ENCODE data around the gene CAMSAP1. TPM values are rescaled to one million over a fixed set of nuclear protein-coding genes. Genes with fewer than 3 reads are reported as not detected.

The CAMSAP1 gene
- polyA plus RNA-seq, 1 donor, result 9.8 TPM

GRCh38 chr9:135878528-135879236 lies 28.7 kb downstream of the CAMSAP1 start:
- H3K4me1 ChIP-seq (ENCODE audit: control insufficient read depth, insufficient read depth, low read length), result no peaks in the 10 kb centered on the region
- H3K36me3 ChIP-seq (ENCODE audit: control insufficient read depth, insufficient read depth, low read length), result peaks cover 26% of the 10 kb centered on the region
- no peak overlapping the region for H3K27ac ChIP-seq (ENCODE audit: low read length)
- no peak overlapping the region for H3K4me3 ChIP-seq (ENCODE audit: low read length)
- no peaks in the 10 kb centered on the region for H3K9me3 ChIP-seq (ENCODE audit: control insufficient read depth, low read depth, low read length)
- WGBS (ENCODE audit: insufficient coverage, low lambda C conversion rate), result 100% methylated on average over 2 of the region's 18 CpGs
- no peak for DNase-seq
- no peaks in the 10 kb centered on the region for H3K27me3 ChIP-seq (ENCODE audit: control insufficient read depth, insufficient read depth, low read length)

DNA sequence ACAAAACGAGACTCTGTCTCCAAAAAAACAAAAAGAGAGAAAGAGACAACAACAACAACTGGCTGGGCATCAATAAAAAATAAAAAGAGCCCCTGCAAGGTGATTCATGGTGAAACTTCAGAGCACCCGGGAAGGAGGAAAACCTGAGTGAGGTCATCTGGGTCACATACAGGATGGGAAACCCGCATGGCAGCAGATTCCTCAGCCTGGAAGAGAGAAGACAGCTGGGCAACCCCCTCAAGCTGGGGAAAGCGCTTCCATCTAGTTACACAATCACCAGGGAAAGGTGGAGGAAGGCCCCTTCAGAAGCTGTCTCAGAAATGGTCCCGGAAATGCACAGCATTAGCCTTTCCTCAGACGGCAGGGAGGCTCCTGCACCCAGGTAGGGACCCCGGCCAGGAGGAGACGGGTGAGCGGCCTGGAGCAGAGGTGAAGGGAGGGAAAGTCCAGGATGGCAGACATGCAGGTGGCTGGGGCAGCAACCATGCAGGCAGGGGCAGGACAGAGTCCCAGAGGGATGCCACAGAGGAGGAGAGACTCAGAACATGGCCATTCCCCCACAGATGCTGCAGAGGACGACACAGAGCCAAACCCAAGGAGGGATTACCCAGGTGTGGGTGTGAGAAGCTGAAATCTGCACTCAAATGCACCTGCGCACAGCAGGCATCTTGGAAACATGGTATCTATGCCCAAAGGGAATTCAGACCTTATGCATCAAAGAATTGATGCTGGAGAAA lies 29.4 kb downstream of the CAMSAP1 start:
- Histone ChIP-seq H3K9me3 (ENCODE audit: control insufficient read depth, low read depth, low read length) (no peaks in the 10 kb centered on the region), H3K27me3 (ENCODE audit: control insufficient read depth, insufficient read depth, low read length) (no peaks in the 10 kb centered on the region), H3K27ac (ENCODE audit: low read length) (no peak overlapping the region), H3K4me3 (ENCODE audit: low read length) (no peak overlapping the region), H3K36me3 (ENCODE audit: control insufficient read depth, insufficient read depth, low read length) (peaks cover 26% of the 10 kb centered on the region), H3K4me1 (ENCODE audit: control insufficient read depth, insufficient read depth, low read length) (no peaks in the 10 kb centered on the region)
- no peak for DNase-seq
- 90% methylated on average over 2 of the region's 11 CpGs for WGBS (ENCODE audit: insufficient coverage, low lambda C conversion rate)

DNA sequence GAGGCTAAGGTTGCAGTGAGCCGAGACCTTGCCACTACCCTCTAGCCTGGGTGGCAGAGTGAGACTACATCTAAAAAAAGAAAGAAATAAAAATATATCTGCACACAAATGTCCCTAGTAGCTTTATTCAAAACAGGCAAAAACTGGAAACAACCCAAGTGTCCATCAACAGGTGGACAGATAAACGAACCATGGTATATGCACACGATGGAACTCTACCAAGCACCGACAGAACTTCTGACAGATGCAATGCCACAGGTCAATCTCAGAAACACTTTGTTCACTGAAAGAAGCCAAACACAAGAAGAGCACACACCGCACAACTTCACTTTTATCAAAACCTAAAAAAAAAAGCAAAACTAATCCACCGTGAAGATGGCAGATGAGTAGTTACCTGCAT lies 30.4 kb downstream of the CAMSAP1 start:
- Histone ChIP-seq H3K27me3 (ENCODE audit: control insufficient read depth, insufficient read depth, low read length) (no peaks in the 10 kb centered on the region), H3K4me3 (ENCODE audit: low read length) (no peak overlapping the region), H3K36me3 (ENCODE audit: control insufficient read depth, insufficient read depth, low read length) (peaks cover 20% of the 10 kb centered on the region), H3K4me1 (ENCODE audit: control insufficient read depth, insufficient read depth, low read length) (no peaks in the 10 kb centered on the region), H3K27ac (ENCODE audit: low read length) (no peak overlapping the region), H3K9me3 (ENCODE audit: control insufficient read depth, low read depth, low read length) (no peaks in the 10 kb centered on the region)
- WGBS (ENCODE audit: insufficient coverage, low lambda C conversion rate), result 100% methylated on average over 1 of the region's 6 CpGs
- no peak for DNase-seq

- Histone ChIP-seq H3K27me3 (ENCODE audit: control insufficient read depth, insufficient read depth, low read length) (no peaks in the 10 kb centered on the region), H3K4me1 (ENCODE audit: control insufficient read depth, insufficient read depth, low read length) (no peaks in the 10 kb centered on the region), H3K4me3 (ENCODE audit: low read length) (no peak overlapping the region), H3K27ac (ENCODE audit: low read length) (no peak overlapping the region), H3K9me3 (ENCODE audit: control insufficient read depth, low read depth, low read length) (no peaks in the 10 kb centered on the region), H3K36me3 (ENCODE audit: control insufficient read depth, insufficient read depth, low read length) (peaks cover 6% of the 10 kb centered on the region)
- WGBS (ENCODE audit: insufficient coverage, low lambda C conversion rate), result 83% methylated on average over 1 of the region's 5 CpGs
- DNase-seq, result no peak
Observed at GRCh38 chr9:135874859-135875258, 32.5 kb downstream of the CAMSAP1 start.

DNA sequence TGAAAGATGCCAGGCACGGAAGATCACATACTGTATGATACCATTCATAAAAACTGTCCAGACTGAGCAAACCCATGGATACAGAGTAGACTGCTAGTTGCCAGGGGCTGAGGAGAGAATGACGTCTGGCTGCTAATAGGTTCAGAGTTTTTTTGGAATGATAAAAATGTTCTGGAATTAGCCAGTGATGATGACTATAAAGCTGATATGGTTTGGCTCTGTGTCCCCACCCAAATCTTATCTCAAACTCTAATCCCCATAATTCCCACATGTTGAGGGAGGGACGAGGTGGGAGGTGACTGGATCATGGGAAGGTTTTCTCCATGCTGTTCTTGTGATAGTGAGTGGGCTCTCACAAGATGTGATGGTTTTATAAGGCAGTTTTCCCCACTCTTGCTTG lies 37.4 kb downstream of the CAMSAP1 start:
- no peaks in the 10 kb centered on the region for H3K9me3 ChIP-seq (ENCODE audit: control insufficient read depth, low read depth, low read length)
- no peaks in the 10 kb centered on the region for H3K4me1 ChIP-seq (ENCODE audit: control insufficient read depth, insufficient read depth, low read length)
- no peaks in the 10 kb centered on the region for H3K27me3 ChIP-seq (ENCODE audit: control insufficient read depth, insufficient read depth, low read length)
- WGBS (ENCODE audit: insufficient coverage, low lambda C conversion rate), result 100% methylated on average over 1 of the region's 3 CpGs
- DNase-seq, result no peak
- no peak overlapping the region for H3K4me3 ChIP-seq (ENCODE audit: low read length)
- peaks cover 3% of the 10 kb centered on the region for H3K36me3 ChIP-seq (ENCODE audit: control insufficient read depth, insufficient read depth, low read length)
- H3K27ac ChIP-seq (ENCODE audit: low read length), result no peak overlapping the region

DNA sequence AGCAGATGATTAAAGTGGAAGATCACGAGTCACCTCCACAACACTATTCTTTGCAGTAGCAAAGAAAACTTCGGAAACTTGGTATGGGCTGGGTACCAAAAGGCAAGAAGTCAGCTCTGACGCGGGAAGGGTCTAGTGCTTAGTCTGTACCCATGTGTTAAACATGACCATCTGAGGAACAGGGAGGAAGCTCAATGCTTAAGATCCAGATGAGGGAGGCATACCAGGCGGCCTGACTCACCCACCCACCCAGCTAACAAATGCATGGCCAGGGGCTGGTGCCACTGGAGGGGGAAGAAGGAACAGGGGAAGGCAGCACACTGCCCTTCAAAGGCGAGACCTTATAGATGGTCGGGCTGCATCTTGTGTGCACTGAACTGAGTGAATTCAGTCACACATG lies 41.8 kb downstream of the CAMSAP1 start:
- H3K9me3 ChIP-seq (ENCODE audit: control insufficient read depth, low read depth, low read length), result no peaks in the 10 kb centered on the region
- H3K27me3 ChIP-seq (ENCODE audit: control insufficient read depth, insufficient read depth, low read length), result no peaks in the 10 kb centered on the region
- no peaks in the 10 kb centered on the region for H3K4me1 ChIP-seq (ENCODE audit: control insufficient read depth, insufficient read depth, low read length)
- no peak overlapping the region for H3K4me3 ChIP-seq (ENCODE audit: low read length)
- peaks cover 7% of the 10 kb centered on the region for H3K36me3 ChIP-seq (ENCODE audit: control insufficient read depth, insufficient read depth, low read length)
- no peak overlapping the region for H3K27ac ChIP-seq (ENCODE audit: low read length)
- DNase-seq, result no peak
- WGBS (ENCODE audit: insufficient coverage, low lambda C conversion rate), result 90% methylated on average over 2 of the region's 7 CpGs

DNA sequence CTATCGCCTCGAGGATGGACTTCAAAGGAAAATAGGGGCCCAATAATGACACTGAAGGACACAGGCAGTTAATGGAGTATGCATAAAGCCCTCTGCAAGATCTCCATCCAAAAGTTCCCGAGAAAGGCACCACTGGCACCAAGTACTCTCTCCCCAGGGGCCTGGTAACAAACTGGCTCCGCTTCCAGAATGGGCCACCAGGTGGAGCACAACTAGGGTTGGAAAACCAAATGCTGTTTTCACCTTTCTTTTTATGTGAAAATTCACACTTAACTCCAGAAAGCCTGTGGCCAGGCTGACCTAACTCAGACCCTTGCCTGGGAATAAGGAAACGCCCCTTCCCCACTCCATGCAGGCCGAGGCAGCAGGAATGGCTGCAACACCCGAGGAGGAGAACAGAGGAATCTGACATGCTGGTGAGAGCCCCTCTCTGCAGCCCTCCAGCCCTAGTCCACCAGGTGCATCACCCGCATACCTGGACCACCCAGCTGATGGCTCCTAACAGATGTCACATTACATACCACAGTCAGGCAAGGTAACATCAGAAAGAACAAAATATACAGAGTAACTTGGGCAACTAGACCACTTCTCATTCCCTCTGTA lies 42.8 kb downstream of the CAMSAP1 start:
- DNase-seq, result peak in 1 of 2 donors; percentile 17
- no peaks in the 10 kb centered on the region for H3K9me3 ChIP-seq (ENCODE audit: control insufficient read depth, low read depth, low read length)

GRCh38 chr9:135862809-135863208 lies 44.5 kb downstream of the CAMSAP1 start:
- Histone ChIP-seq H3K4me3 (ENCODE audit: low read length) (no peak overlapping the region), H3K27me3 (ENCODE audit: control insufficient read depth, insufficient read depth, low read length) (no peaks in the 10 kb centered on the region), H3K36me3 (ENCODE audit: control insufficient read depth, insufficient read depth, low read length) (peaks cover 7% of the 10 kb centered on the region), H3K9me3 (ENCODE audit: control insufficient read depth, low read depth, low read length) (no peaks in the 10 kb centered on the region), H3K27ac (ENCODE audit: low read length) (no peak overlapping the region), H3K4me1 (ENCODE audit: control insufficient read depth, insufficient read depth, low read length) (no peaks in the 10 kb centered on the region)
- WGBS (ENCODE audit: insufficient coverage, low lambda C conversion rate), result 80% methylated on average over 1 of the region's 8 CpGs
- DNase-seq, result no peak

More for the DNA sequence above, 42.8 kb downstream of the CAMSAP1 start:
- Histone ChIP-seq H3K36me3 (ENCODE audit: control insufficient read depth, insufficient read depth, low read length) (peaks cover 7% of the 10 kb centered on the region), H3K27me3 (ENCODE audit: control insufficient read depth, insufficient read depth, low read length) (no peaks in the 10 kb centered on the region), H3K4me1 (ENCODE audit: control insufficient read depth, insufficient read depth, low read length) (no peaks in the 10 kb centered on the region), H3K27ac (ENCODE audit: low read length) (no peak overlapping the region), H3K4me3 (ENCODE audit: low read length) (no peak overlapping the region)
- WGBS (ENCODE audit: insufficient coverage, low lambda C conversion rate), result no CpG with 5 or more reads among the region's 8 CpGs

DNA sequence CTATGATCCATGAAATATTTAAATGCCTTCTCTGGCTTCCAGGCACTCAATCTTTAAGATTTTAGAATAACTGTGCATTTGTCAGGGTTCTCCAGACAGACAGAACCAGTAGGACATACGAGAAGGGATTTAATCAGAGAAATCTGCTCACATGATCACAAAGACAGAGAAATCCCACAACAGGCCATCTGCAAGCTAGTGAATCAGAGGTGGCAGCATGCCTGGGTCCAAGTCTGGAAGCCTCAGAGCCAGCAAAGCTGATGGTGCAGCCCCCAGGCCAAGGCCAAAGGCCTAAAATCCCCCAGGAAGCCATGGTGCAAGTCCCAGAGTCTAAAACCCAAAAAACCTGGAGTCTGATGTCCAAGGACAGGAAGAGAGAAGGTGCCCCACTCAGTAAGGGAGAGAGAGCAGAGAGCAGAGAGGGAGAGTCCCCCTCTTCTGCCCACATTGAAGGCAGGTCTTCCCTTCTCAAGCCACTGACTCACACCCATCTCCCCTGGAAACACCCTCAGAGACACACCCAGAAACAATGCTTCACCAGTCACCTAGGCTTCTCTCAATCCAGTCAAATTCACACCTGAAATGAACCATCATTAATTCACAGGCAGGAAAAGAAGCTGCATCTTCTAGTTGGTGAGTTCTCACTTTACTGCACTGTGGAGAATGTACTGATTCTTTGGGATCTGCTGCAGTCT lies 48.7 kb downstream of the CAMSAP1 start:
- Histone ChIP-seq H3K4me3 (ENCODE audit: low read length) (no peak overlapping the region), H3K4me1 (ENCODE audit: control insufficient read depth, insufficient read depth, low read length) (no peaks in the 10 kb centered on the region), H3K36me3 (ENCODE audit: control insufficient read depth, insufficient read depth, low read length) (peaks cover 17% of the 10 kb centered on the region), H3K27ac (ENCODE audit: low read length) (no peak overlapping the region), H3K9me3 (ENCODE audit: control insufficient read depth, low read depth, low read length) (no peaks in the 10 kb centered on the region), H3K27me3 (ENCODE audit: control insufficient read depth, insufficient read depth, low read length) (no peaks in the 10 kb centered on the region)
- no peak for DNase-seq
- no CpG with 5 or more reads among the region's 1 CpG for WGBS (ENCODE audit: insufficient coverage, low lambda C conversion rate)

DNA sequence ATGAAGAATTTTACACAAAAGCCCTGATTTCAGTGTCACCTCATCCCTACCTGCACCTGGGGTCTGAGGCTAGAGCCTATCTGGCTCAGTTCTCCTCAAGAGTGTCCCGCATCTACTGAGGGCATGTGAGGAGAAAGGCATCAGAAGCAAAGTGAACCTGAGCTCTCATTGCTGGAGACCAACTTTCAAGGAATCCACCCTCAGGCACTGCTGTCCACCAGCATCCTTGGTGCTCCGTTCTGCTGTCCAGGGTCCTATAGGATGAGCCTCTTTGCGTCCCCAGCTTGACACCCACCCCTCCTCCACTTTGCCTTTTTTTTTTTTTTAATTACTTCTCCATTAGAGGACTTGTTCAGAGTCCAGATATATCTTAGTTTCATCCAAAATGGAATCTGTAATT lies 49.5 kb downstream of the CAMSAP1 start:
- DNase-seq, result no peak
- H3K27me3 ChIP-seq (ENCODE audit: control insufficient read depth, insufficient read depth, low read length), result no peaks in the 10 kb centered on the region
- WGBS (ENCODE audit: insufficient coverage, low lambda C conversion rate), result no CpG with 5 or more reads among the region's 3 CpGs
- H3K27ac ChIP-seq (ENCODE audit: low read length), result no peak overlapping the region
- H3K4me1 ChIP-seq (ENCODE audit: control insufficient read depth, insufficient read depth, low read length), result no peaks in the 10 kb centered on the region
- H3K36me3 ChIP-seq (ENCODE audit: control insufficient read depth, insufficient read depth, low read length), result peaks cover 22% of the 10 kb centered on the region
- H3K4me3 ChIP-seq (ENCODE audit: low read length), result no peak overlapping the region
- H3K9me3 ChIP-seq (ENCODE audit: control insufficient read depth, low read depth, low read length), result no peaks in the 10 kb centered on the region

All from large intestine (tissue), 3 donors.